ENCODE results near the gene TRIM13.
A peak's percentile ranks its signal among the peaks of the same experiment; 100 is the strongest.
"Not testable (repeated sequence)": the region's sequence is repeated elsewhere in the genome, so short reads cannot be mapped to it uniquely, and the experiment has no call there.

Gene TRIM13

GRCh38 chr13:49996951-49997895 lies at the start of gene TRIM13:
Gene TRIM13, plus strand, starts transcription at chr13:49997042. Its CDS starts 14,899 bp downstream, at chr13:50011941.
- peak; percentile 86 to 90 for DNase-seq

DNA sequence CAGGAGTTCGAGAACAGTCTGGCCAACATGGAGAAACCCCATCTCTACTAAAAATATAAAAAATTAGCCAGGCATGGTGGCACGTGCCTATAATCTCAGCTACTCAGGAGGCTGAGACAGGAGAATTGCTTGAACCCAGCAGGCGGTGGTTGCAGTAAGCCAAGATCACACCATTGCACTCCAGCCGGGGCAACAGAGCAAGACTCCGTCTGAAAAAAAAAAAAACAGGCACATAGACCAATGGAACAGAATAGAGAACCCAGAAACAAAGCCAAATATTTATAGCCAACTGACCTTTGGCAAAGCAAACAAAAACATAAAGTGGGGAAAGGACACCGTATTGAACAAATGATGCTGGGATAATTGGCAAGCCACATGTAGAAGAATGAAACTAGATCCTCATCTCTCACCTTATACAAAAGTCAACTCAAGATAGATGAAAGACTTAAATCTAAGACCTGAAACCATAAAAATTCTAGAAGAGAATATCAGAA lies 48.0 kb upstream of the TRIM13 start:
- not testable (repeated sequence) for DNase-seq

GRCh38 chr13:49951754-49952535 lies 44.9 kb upstream of the TRIM13 start:
- DNase-seq, result no peak

DNA sequence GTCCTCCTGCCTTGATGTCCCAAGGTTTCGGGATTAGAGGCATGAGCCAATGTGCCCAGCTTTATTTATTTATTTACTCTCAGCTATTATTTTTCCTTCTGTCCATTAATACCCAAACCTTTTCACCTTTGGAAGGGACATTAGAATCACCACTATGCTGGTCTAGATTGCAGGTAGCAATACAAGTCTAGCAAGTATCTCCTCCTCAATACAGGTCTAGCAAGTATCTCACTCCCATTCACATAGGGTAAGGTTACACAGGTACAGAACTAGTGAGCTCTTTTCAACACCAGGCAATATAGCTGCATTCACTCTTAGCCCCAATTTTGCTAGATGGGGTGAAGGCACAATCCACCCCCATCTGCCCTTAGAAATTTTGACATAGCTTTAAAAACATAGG lies 43.3 kb upstream of the TRIM13 start:
- no peak for DNase-seq

GRCh38 chr13:49954674-49955455 lies 42.0 kb upstream of the TRIM13 start:
- no peak for DNase-seq

- DNase-seq, result no peak
Measured at GRCh38 chr13:49956131-49956530, 40.7 kb upstream of the TRIM13 start.

GRCh38 chr13:49958321-49958720 lies 38.5 kb upstream of the TRIM13 start:
- no peak for DNase-seq

DNA sequence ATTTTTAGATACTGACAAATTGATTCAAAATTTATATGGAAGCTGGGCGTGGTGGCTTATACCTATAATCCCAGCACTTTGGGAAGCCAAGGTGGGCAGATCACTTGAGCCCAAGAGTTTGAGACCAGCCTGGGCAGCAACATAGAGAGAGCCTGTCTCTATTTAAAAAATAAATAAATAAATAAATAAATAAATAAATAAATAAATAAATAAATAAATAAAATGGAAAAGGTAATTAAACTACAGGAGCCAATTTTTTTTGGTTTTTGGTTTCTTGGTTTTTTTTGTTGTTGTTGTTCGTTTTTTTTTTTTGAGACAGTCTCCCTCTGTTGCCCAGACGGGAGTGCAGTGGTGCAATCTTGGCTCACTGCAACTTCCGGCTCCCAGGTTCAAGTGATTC lies 29.4 kb upstream of the TRIM13 start:
- DNase-seq, result no peak

- DNase-seq, result no peak
Measured at GRCh38 chr13:49972709-49973108, 24.1 kb upstream of the TRIM13 start.

DNA sequence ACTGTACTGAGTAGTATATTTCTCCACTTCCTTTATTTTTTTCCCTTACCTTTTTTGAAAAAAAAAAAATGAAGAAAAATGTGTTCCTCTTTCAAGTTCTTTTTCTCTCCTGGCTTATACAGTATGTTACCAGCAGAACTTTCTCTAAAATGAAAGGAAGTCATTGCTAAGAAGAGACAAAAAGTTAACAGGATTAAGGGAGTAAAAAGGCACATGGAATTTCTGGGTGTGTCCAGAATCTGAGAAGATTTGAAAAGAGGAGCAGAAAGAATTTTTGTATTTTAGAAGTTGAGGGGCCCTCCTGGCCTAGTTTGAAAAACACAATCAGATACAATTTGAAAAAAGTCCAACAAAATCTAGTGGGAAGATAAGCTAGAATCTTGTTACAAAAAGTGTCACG lies 21.0 kb upstream of the TRIM13 start:
- no peak for DNase-seq

DNA sequence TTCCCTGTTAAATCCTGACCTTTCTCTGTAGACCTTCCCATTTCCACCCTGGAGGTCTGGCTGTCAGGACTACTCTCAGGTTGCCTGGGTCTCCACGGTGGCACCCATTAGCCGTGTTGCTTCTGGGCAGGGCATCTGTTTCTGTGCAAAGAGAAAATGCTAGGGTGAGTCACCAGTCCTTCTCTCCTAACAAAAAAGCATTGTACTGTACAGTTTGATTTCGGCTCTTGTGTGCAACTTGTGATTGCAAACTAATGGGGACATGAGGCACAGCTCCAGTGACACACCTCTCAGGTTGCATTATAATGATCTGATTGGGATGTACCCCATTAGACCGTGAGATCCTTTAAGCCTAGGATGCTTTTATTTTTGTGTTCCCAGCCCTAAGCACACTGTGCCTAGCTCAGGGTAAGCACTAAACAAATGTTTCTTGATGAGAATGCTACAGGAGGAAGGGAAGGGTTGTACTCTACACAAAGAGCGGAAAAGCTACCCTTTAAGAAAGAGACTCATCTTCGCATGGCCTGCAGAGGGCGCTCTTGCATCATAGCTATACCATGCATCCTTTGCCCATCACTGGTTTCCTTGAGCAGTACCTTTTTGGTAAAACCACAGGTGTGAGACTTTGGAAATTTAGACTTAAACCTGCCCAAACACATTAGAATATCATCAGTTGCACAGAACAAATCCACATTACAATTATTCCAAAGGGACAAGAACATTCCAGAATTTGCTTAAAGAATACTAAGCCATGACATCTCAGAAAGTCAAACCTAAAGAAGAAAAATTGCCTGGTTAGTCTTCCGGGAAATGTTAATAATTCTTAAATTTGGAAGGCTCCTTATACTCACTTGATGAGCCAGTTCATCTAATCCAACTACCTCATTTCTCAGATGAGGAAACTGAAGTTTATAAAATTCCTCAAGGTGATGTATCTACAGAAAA lies 20.3 kb upstream of the TRIM13 start:
- DNase-seq, result peak; percentile 8 to 66

- DNase-seq, result no peak
Measured at GRCh38 chr13:49977992-49978391, 18.9 kb upstream of the TRIM13 start.

GRCh38 chr13:49980266-49980665 lies 16.6 kb upstream of the TRIM13 start:
- DNase-seq, result peak in 1 of 2 donors; percentile 61

- no peak for DNase-seq
Measured at GRCh38 chr13:49985129-49985528, 11.7 kb upstream of the TRIM13 start.

GRCh38 chr13:49986471-49986870 lies 10.4 kb upstream of the TRIM13 start:
- no peak for DNase-seq

GRCh38 chr13:49990612-49991011 lies 6.2 kb upstream of the TRIM13 start:
- DNase-seq, result not testable (repeated sequence)

DNA sequence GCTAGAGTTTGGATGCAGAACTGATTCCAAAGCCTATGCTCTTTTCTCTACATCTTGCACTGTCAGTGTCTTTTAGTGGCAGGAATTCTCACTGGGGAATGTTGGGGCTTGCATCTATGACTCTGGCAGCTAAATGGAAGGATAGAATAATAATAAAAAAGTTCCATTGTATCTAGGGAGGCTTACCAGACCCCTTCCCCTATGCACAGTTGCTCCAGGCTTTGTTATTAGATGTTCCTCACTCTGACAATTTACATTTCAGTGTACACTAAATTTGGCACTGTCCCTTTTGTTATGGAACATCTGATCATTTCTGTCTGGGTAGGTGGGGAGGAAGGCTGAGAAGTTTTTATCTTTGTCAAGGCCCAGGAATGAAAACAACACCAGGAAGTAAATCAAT lies 3.7 kb upstream of the TRIM13 start:
- no peak for DNase-seq

- DNase-seq, result no peak
Measured at GRCh38 chr13:49993666-49994065, 3.2 kb upstream of the TRIM13 start.

- no peak for DNase-seq
Measured at GRCh38 chr13:49995625-49996101, 1.2 kb upstream of the TRIM13 start.

GRCh38 chr13:49996161-49996915 lies 504 bp upstream of the TRIM13 start:
- DNase-seq, result peak; percentile 78 to 81

- no peak for DNase-seq
Measured at GRCh38 chr13:49997955-49998354, 1.1 kb downstream of the TRIM13 start.

Data from bone marrow (tissue), 2 donors.